Endothelial cell of umbilical vein (primary cell): ENCODE results near the gene HBEGF.

Experiments used
- CTCF ChIP-seq, 2 donors: IDR thresholded peaks; 1 replicate in 1 of 2; 2 replicates in 1 of 2; pipeline ENCODE4 v1.5.1; 2011; ENCODE audit warnings: low read length in 2 of 2, mild to moderate bottlenecking in 2 of 2, moderate library complexity in 2 of 2, control low read depth in 1 of 2, inconsistent platforms in 1 of 2, low read depth in 1 of 2; ENCODE audit not compliant: insufficient read depth in 1 of 2; ENCODE audit errors: extremely low read depth in 1 of 2
- FOS ChIP-seq: IDR thresholded peaks from 2 replicates; pipeline ENCODE4 v1.6.1; 2011; ENCODE audit warnings: mild to moderate bottlenecking, low read length, moderate library complexity, borderline replicate concordance; ENCODE audit not compliant: insufficient read depth
- GATA2 ChIP-seq: IDR thresholded peaks from 2 replicates; pipeline ENCODE4 v1.7.0; 2011; ENCODE audit warnings: low read depth, mild to moderate bottlenecking, moderate library complexity, mixed read lengths, low read length; ENCODE audit not compliant: insufficient read length, insufficient read depth
- JUN ChIP-seq: IDR thresholded peaks from 2 replicates; pipeline ENCODE4 v1.6.1; 2011; ENCODE audit warnings: borderline replicate concordance, low read depth; ENCODE audit not compliant: insufficient read length, insufficient read depth
- MAX ChIP-seq: IDR thresholded peaks from 2 replicates; pipeline ENCODE4 v1.6.1; 2011; ENCODE audit not compliant: insufficient read depth, insufficient read length
- POLR2A ChIP-seq: IDR thresholded peaks from 2 replicates; pipeline ENCODE4 v1.6.1; 2012; ENCODE audit warnings: low read depth, mild to moderate bottlenecking, control low read depth, low read length

- TF ChIP-seq POLR2A (peak; percentile 81), CTCF (IDR thresholded peaks at IDR 0.05; ENCODE audit: extremely low read depth in 1 of 2, insufficient read depth in 1 of 2, low read depth in 1 of 2, low read length in 2 of 2) (no peak), JUN (no peak), FOS (no peak), MAX (no peak), GATA2 (peak; percentile 50)
Observed at GRCh38 chr5:140302786-140303639, 43.4 kb downstream of the HBEGF start, which contains the start of gene PFDN1.
